HG02970 (cell line): ENCODE measurements around the gene NKX2-4.
"Not testable (repeated sequence)": the region's sequence is repeated elsewhere in the genome, so short reads cannot be mapped to it uniquely, and the experiment has no call there.

Experiments
- ATAC-seq: cut with Tn5 transposase; IDR thresholded peaks from one replicate; pipeline ENCODE4 v1.9.1; 2021; ENCODE audit warnings: mild to moderate bottlenecking, moderate library complexity, moderate number of reproducible peaks; ENCODE audit not compliant: unreplicated experiment, low FRiP score

NKX2-4 gene

DNA sequence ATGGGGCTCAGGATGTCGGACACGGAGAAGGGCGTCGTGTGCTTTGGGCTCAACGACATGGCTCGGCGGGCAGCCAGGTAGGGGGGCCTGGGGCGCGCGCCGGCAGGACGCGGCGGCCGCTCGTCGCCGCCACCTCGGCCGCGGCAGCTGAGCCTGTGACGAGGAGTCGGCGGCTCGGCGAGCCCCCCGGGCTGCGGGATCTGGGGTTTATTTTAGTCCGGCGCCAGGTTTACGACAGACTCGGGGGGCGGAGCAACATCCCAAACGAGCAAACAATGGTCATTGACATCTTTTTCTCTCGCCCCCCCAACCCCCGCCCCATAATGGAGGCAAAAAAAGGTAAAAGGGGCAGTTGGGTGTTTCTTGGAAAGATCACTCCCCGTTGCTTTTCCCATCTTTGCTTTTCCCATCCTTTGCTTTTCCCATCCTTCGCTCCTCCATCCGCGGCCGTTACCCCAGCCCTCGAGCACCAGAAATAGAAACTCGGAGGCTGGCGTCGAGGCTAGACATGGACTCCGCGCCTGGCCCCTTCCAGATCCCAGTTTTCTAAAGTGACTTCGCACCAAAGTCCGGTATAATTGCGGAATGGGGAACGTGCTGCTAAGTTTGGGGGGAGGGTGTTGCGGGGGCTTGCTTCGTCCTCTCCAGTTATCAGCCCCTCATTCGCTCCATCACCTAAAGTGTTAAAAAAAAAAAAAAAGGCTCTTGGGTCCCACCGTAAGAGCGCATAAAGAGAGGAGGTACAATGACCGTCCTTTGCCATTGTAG lies at the start of gene NKX2-4:
TSS of gene NKX2-4 (minus strand) at position 186 of the 768 bp plus-strand sequence. CDS start at position 59, 127 bp downstream.
- ATAC-seq = no peak

- no peak for ATAC-seq
Observed at GRCh38 chr20:21437816-21438215, 40.5 kb upstream of the NKX2-4 start.

GRCh38 chr20:21437248-21437647 lies 39.9 kb upstream of the NKX2-4 start:
- ATAC-seq = no peak

- ATAC-seq = no peak
Observed at GRCh38 chr20:21436205-21436604, 38.9 kb upstream of the NKX2-4 start.

GRCh38 chr20:21435576-21435975 lies 38.2 kb upstream of the NKX2-4 start:
- ATAC-seq = no peak

- ATAC-seq = no peak
Observed at GRCh38 chr20:21433329-21433890, 36.1 kb upstream of the NKX2-4 start.

DNA sequence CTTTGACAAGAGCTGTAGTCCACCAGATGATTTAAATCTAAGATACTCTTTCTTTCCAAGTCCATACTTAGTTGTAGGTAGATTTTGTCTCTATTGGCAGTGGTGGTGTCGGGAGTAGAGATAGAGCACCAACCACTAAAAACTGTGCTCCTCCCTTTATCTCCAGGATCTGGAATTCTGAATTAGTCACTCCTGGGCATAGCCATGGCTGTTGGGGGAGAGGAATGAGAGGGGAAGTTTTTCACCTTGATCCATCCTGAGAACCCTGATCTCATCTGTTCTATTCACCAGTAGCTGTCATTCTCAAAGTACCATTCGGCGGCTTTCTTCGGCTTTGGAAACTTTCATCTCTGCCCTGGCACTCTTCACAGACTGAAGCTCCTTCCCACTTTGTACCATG lies 35.6 kb upstream of the NKX2-4 start:
- ATAC-seq = no peak

GRCh38 chr20:21430020-21430419 lies 32.7 kb upstream of the NKX2-4 start:
- ATAC-seq = no peak

- no peak for ATAC-seq
Observed at GRCh38 chr20:21424846-21425245, 27.5 kb upstream of the NKX2-4 start.

DNA sequence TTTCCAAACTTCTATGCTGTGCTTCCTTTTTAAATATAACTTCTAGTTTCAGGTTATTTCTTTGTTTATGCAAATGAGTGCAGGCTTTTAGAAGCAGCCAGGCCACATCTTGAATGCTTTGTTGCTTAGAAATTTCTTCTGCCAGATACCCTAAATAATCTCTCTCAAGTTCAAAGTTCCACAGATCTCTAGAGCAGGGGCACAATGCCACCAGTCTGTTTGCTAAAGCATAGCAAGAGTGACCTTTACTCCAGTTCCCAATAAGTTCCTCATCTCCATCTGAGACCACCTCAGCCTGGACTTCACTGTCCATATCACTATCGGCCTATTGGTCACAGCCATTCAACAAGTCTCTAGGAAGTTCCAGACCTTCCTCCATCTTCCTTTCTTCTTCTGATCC lies 26.4 kb upstream of the NKX2-4 start:
- not testable (repeated sequence) for ATAC-seq

DNA sequence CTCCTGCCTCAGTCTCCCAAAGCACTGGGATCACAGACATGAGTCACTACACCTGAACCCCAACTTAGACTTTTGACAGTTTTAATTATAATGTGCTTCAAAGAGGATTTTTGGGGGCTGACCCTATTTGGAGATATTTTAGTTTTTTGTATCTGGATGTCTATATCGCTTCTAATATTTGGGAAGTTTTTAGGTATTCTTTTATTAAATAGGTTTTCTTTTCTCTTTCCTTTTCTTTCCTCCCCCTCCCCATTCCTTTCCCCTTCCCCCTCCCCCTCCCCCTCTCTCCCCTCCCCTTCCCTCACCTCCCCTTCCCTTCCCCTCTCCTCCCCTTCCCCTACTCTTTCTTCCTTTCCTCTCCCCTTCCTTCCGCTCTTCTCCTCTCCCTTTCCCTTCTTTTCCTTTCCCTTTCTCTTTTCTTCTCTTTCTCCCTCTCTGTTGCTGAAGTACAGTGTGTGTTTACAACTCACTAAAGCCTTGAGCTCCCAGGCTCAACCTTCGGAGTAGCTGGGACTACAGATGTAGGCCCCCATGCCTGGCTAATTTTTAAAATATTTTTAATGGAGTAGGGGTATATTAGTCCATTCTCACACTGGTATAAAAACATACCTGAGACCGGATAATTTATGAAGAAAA lies 24.4 kb upstream of the NKX2-4 start:
- ATAC-seq = no peak

DNA sequence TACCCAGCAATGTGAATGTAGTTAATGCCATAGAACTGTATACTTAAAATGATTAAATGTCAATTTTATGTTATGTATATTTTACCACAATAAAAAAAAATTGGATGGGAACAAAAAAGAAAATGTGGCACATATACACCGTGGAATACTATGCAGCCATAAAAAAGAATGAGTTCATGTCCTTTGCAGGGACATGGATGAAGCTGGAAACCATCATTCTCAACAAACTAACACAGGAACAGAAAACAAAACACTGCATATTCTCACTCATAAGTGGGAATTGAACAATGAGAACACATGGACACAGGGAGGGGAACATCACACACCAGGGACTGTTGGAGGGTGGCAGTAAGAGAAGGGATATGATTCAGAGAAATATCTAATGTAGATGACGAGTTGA lies 21.8 kb upstream of the NKX2-4 start:
- not testable (repeated sequence) for ATAC-seq

DNA sequence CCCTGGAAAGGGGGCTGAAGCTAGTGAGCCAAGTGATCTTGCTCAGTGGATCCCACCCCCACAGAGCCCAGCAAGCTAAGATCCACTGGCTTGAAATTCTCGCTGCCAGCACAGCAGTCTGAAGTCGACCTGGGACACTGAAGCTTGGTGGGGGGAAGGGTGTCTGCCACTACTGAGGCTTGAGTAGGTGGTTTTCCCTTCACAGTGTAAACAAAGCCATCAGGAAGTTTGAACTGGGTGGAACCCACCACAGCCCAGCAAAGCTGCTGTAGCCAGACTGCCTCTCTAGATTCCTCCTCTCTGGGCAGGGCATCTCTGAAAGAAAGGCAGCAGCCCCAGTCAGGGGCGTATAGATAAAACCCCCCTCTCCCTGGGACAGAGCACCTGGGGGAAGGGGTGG lies 16.7 kb upstream of the NKX2-4 start:
- ATAC-seq = not testable (repeated sequence)

DNA sequence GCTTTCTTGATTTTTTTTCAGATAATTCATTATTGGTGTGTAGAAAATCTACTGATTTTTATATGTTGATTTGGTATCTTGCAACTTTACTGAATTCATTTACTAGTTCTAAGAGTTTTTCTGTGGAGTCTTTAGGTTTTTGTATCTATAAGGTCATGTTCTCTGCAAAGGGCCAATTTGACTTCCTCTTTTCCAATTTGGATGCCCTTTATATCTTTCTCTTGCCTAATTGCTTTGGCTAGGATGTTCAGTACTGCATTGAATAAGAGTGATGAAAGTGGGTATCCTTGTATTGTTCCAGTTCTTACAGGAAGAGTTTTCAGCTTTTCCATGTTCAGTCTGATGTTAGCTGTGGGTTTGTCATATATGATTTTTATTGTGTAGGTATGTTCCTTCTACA lies 14.4 kb upstream of the NKX2-4 start:
- ATAC-seq = no peak

DNA sequence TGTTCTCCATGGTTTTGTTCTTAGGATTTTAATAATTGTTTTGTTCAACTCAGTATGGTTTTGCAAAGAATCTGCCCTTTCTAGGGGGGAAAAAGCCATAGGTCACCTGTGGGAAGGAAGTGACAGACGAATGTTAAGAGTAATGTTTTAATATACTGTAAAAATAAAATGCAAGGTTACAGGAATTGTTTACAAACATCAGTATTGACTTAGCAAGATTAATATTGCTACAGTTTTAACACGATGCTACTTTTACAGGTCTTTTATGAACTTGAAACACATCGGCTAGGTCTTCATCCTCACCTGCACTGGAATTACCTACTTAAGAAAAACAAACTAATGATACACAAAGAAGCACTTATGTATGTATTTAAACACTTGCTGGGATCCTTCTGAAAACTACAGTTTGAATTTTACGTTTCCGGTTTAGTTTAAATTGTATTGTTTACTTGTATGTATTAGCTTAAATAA lies 1.7 kb upstream of the NKX2-4 start:
- ATAC-seq = no peak

DNA sequence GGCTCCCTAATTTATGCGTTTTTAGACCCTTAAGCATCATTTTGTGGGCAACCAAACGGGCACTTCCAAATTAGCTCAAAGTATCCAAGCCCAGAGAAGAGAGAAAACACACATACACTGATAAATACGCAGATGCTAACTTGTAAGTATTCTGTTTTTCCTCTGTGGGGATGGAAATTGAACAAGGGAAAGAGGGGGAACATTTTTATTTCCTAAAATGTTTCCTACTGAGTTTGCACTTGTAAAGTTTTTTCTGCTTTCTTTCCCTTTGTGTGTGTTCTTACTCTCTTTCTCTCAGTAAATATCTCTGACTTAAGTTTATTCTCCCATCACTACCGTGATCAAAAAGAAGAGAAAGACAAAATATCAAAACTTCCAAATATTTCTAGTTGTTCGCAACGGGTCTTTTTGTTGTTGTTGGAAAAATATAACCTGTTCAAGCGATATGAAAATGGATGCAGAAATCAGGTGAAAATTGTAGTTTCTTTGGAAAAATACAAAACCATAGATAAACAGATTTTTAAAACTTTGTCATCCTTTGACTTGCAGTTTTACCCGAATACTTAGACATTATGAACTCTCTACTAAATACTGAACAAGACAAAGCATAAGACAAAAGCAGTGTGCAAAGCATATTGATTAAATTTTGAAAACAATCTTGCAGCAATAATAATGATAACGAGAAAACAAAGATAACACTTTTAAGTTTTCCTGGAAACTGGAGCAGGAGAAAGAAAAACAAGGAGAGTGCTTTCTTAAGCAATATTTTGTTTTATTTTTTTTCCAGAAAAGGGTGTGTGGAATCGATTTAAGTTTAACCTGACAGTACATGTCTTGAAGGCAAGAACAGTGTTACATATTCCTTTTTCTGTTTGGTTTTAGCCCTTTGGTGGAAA lies 1.0 kb upstream of the NKX2-4 start:
- no peak for ATAC-seq

DNA sequence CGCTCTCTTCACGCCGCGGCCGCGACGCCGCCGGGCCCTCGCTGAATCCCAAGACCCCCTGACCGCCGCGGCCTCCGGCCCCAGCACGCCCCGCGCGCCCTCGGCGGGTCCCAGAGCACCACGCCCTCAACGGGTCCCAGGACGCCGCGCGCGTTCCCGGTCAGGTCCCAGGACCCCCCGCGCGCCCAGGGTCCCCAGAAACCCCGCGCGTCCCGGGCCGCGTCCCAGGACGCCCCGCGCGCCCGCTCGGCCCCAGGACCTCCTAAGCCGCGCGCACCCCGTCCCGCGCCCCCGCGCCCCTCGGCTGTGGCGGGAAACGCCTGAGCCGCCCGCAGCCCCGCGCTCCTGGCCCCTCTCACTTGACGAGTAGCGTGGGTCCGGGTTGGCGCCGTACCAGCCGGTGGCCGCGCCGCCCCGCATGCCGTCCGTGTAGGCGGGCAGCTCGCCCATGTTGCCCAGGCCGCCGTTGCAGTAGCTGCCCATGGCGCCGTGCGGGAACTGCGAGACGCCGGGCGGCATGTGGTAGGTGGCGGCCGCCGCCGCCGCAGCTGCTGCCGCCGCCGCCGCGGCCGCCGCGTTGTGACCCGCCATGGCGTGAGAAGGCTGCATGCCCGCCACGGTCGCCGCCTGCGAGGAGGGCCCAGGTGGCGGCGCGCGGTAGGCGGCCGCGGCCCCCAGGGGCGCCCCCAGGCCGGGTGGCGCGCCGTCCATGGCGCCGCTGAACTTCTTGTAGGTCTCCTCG lies 556 bp downstream of the NKX2-4 start:
- ATAC-seq = no peak

DNA sequence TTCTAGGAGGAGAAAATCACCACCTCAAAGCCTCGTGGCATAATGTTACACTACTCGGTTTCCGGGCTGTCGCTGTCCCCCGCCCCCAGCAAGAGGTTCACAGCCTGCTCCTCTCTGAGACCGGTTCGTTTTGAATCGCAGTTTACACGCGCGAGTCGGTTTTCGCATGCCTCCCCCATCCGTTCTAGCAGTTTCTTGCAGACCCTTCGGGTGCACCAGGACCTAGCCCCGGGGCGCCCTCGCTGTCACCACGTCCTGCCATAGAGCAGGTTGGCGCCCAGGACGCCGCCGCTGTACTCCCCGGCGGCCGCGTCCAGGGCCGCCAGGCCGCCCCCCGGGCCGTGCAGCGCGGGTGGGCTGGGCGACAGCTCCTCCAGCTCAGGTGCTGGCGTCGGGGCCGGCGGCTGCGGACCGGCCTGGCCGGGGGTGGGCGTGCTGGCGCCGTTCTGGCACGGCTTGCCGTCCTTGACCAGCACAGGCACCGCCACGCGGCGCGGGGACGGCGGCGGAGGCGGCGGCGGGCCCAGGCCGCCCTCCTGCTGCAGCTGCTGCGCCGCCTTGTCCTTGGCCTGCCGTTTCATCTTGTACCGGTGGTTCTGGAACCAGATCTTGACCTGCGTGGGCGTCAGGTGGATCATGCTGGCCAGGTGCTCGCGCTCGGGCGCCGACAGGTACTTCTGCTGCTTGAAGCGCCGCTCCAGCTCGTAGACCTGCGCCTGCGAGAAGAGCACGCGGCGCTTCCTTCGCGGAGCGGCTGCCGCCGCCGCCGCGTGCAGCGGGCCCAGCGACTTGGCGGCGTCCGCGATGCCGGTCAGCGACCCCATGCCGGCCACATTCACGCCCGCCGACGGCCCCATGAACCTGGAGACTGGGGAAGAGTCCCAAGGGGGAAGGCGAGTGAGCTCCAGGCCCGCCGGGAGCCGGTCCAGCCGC lies 1.4 kb downstream of the NKX2-4 start:
- no peak for ATAC-seq
